ENCODE measurements around the gene PCNA.

PCNA gene

DNA sequence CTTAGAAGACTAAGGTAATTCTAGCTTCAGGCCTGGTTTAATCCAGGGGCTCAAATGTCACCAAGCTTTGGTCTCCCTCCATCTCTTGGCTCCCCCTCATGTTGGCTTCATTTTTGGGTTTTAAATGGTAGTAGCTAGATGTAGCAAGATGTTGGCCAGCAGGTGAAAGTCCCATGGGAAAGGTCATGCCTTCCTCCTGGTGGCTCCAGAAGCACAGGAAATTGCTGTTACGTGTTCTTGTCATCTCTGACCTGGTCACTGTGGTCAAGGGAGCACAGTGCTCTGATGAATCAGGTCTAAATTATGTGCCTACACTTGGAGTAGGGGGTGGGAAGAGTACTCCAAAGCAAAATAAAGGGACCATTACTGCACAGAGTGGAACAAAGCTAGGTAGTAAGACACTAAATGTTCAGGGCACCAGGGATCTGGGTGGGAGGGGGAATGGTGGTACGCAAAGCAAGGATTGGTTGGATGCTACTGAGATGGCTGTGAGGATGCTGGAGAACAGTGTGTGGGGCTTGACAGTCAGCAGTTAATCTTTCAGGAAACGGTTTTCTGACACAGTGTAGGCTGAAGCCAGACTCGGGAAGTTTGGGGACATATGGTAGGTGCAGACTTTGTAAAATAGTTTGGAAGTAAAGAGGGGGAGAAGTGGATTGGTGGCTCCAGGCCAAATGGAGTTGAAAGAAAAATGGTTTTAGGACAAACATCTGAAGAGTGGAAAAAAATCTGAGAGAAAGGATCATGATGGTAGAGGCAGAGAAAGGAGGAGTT is 37.1 kb upstream of the PCNA start:
- DNase-seq (ENCODE audit: low read depth in 2 of 2): peak; percentile 35 to 72
- TF ChIP-seq, protein P1, sequence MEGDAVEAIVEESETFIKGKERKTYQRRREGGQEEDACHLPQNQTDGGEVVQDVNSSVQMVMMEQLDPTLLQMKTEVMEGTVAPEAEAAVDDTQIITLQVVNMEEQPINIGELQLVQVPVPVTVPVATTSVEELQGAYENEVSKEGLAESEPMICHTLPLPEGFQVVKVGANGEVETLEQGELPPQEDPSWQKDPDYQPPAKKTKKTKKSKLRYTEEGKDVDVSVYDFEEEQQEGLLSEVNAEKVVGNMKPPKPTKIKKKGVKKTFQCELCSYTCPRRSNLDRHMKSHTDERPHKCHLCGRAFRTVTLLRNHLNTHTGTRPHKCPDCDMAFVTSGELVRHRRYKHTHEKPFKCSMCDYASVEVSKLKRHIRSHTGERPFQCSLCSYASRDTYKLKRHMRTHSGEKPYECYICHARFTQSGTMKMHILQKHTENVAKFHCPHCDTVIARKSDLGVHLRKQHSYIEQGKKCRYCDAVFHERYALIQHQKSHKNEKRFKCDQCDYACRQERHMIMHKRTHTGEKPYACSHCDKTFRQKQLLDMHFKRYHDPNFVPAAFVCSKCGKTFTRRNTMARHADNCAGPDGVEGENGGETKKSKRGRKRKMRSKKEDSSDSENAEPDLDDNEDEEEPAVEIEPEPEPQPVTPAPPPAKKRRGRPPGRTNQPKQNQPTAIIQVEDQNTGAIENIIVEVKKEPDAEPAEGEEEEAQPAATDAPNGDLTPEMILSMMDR (IDR thresholded peaks at IDR 0.05; ENCODE audit: low read depth, low read length): no peak
- H3K4me3 ChIP-seq (replicated peaks in 1 of 2; ENCODE audit: low read depth in 2 of 2, low read length in 2 of 2): no peak overlapping the region

DNA sequence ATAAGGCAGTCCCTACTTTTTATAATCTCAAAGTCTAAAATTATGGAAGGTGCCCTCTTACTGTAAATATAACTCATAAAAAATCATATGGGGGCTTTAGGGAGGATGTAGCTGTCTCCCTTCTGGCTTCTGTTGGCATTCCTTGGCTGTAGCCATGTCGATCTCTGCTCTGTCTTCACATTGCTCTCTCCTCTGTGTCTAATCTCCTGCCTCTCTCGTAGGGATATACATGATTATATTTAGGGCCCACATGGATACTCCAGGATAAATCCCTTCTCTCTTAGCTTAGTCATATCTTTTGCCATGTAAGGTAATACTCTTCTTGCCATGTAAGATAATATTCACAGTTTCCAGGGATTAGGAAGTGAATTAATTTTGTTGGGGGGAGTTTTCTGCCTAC is 35.6 kb upstream of the PCNA start:
- TF ChIP-seq, protein P1 (IDR thresholded peaks at IDR 0.05; ENCODE audit: low read depth, low read length): no peak
- no peak overlapping the region for H3K4me3 ChIP-seq (replicated peaks in 1 of 2; ENCODE audit: low read depth in 2 of 2, low read length in 2 of 2)
- no peak for DNase-seq (ENCODE audit: low read depth in 2 of 2)

DNA sequence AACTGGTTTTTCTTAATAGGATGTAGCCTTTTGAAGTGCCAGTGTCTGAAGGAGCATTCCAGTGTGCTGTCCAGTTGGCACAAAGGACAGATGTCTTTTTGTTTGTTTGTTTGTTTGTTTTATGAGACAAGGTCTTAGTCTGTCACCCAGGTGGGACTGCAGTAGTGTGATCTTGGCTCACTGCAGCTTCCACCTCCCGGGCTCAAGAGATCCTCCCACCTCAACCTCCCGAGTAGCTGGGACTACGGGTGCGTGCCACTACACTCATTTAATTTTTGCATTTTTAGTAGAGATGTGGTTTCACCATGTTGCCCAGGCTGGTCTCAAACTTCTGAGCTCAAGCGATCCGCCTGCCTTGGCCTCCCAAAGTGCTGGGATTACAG is 34.8 kb upstream of the PCNA start:
- H3K4me3 ChIP-seq (replicated peaks in 1 of 2; ENCODE audit: low read depth in 2 of 2, low read length in 2 of 2): no peak overlapping the region
- DNase-seq (ENCODE audit: low read depth in 2 of 2): no peak
- TF ChIP-seq, protein P1 (IDR thresholded peaks at IDR 0.05; ENCODE audit: low read depth, low read length): no peak

DNA sequence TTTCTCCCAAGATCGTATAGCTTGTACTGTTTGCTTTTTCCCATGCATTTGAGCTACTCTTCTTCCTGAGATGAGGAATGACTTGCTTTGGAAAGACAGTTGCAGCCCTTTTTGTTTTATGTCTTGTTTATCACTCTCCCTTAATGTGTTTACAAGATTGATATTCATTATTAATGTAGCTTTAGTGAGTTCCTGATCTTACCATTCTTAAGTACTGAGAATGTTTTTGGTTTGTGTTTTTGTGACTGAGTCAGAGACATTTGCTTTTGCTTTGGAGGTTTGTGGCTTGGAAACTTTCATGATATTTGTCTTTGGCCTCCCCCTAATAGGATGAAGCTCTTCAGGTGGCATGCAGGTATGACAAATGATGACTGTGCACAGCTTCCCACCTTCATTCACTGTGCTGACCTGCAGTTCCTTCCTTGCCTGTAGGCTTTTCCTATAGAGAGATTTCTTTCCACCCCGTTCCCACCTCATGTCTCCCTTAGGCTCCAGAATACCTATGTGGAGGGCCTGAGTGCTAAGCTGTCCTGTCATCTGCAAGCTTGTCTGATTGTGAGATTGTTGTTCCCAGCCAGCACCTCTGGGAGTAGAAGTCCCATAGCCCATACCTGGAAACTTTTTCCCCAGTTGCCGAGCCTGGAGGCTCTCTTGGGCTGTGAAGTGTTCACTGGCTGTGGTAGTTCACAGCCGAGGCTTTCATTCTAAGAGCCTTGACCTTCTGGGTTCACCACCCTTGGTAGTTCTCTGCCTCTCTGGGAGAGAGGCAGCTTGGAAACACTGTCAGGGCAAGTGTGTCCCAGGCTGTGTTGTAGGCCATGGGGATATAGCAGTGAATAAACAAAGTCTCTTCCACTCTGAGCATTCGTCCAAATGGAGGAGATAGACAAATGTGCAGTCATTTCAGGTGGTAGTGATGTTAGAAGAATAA is 34.1 kb upstream of the PCNA start:
- peak in 1 of 2 donors; percentile 25 for DNase-seq (ENCODE audit: low read depth in 2 of 2)
- no peak overlapping the region for H3K4me3 ChIP-seq (replicated peaks in 1 of 2; ENCODE audit: low read depth in 2 of 2, low read length in 2 of 2)
- TF ChIP-seq, protein P1 (IDR thresholded peaks at IDR 0.05; ENCODE audit: low read depth, low read length): no peak

DNA sequence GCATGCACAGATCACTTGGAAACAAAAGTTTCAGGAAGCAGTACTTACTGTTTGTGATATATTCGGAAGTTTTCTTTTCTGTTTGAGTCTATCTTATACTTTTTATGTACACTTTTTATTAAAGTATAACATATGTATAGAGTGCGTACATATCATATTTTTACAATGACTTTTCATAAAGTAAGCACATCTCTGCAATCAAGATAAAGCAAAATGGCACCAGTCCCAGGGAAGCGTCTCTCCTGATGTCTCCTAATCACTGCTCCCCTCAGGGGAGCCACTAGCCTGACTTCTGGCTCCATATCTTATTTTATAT is 33.4 kb upstream of the PCNA start:
- TF ChIP-seq, protein P1 (IDR thresholded peaks at IDR 0.05; ENCODE audit: low read depth, low read length): no peak
- no peak overlapping the region for H3K4me3 ChIP-seq (replicated peaks in 1 of 2; ENCODE audit: low read depth in 2 of 2, low read length in 2 of 2)
- DNase-seq (ENCODE audit: low read depth in 2 of 2): no peak

DNA sequence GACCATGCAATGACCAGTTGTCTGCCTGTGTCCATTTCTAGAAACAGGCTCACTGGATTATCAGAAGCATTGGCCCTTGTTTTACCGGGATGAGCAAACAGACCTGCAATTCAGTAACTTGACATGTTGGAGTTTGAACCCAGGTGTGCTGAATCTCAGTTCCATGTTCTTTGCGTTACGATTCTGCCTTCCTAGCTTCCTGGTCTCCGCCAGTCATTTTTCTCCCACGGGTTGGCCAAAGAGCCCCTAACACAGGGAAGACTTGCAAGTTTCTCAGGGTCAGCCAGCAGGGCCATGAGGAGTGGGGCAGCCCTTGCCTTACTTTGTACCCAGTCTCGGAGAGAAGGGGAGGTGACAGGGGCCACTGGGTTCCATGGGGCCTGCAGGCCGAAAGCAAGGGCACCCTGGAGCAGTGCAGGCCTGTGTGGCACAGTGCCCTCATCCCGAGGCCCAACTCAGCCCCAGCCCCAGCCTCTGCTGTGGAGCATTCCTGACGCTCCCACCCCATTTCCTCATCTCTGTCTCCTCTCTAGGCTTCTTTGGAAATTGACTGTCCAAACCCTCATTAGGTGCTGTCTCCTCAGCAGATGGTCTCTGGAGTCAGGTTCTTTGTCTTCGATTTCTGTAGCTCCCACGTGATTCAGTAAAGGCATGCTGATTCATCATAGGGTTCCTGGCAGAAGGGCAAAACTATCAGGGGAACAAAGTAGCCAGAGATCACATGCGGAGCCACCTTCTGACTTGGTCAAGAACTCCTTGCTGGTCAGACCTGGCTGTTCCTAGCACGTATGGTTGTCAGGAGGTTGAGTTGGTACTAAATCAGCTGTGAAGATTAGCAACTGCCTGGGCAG is 30.7 kb upstream of the PCNA start:
- no peak overlapping the region for H3K4me3 ChIP-seq (replicated peaks in 1 of 2; ENCODE audit: low read depth in 2 of 2, low read length in 2 of 2)
- TF ChIP-seq, protein P1 (IDR thresholded peaks at IDR 0.05; ENCODE audit: low read depth, low read length): no peak
- peak; percentile 16 to 73 for DNase-seq (ENCODE audit: low read depth in 2 of 2)

Data from cardiac fibroblast (primary cell).